Measurements from ENCODE around the gene RNU1-1.
"Not testable (repeated sequence)": the region's sequence is repeated elsewhere in the genome, so short reads cannot be mapped to it uniquely, and the experiment has no call there.

RNU1-1 gene

DNA sequence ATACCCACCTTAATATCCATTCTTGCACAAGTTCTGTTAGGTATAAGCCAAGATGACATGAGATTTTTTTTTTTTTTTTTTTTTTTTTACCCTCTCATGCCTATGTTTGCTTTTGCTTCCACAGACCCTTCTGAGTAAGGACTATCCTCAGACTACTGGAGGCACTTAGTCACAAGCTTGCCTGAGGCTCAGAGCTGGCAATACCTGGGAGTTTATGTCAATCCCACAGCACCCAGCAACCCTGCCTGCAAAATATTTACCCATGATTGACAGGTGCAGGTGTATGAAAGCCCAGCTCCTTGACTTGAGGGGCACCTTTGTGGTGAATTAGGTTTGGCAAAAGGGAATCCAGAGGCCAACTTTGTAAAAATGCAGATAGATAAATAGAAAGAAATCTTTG lies 11.7 kb upstream of the RNU1-1 start:
- DNase-seq (ENCODE audit: low read depth in 2 of 3, low spot score in 1 of 3): not testable (repeated sequence)

DNA sequence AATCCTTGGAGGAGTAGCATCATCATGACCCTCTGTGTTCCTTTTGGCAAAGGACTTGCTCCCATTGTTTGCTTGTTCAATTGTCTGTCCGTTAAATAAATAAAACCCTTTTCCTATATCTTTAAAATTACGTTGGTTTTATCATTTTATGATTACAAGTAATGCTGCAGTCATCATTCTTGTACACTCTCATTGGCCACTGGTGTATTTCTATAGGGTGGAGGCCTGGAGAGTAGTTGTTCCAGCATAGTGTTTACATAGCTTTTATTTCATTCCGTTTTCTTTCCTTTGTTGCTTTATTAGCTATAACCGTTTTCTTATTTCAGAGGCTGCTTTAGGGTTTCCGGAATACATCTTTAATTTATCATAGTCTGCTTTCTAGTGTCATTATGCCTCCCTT lies 7.6 kb upstream of the RNU1-1 start:
- DNase-seq (ENCODE audit: low read depth in 2 of 3, low spot score in 1 of 3): not testable (repeated sequence)

DNA sequence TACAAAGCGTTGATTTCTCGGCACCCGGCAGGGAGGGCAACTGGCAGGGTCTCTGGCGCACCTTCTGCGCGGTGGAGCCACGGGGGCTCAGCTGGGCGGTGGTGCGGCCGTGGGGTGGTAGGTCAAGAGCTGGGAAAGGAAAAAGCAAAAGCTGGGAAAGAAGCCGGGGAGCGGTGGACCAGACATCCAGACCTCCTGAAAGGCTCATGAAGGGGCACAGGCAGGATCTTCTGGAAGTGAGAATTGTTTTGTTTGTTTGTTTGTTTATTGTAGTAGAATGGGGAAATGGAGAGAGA lies 7.2 kb upstream of the RNU1-1 start:
- no peak for DNase-seq (ENCODE audit: low read depth in 2 of 3, low spot score in 1 of 3)

DNA sequence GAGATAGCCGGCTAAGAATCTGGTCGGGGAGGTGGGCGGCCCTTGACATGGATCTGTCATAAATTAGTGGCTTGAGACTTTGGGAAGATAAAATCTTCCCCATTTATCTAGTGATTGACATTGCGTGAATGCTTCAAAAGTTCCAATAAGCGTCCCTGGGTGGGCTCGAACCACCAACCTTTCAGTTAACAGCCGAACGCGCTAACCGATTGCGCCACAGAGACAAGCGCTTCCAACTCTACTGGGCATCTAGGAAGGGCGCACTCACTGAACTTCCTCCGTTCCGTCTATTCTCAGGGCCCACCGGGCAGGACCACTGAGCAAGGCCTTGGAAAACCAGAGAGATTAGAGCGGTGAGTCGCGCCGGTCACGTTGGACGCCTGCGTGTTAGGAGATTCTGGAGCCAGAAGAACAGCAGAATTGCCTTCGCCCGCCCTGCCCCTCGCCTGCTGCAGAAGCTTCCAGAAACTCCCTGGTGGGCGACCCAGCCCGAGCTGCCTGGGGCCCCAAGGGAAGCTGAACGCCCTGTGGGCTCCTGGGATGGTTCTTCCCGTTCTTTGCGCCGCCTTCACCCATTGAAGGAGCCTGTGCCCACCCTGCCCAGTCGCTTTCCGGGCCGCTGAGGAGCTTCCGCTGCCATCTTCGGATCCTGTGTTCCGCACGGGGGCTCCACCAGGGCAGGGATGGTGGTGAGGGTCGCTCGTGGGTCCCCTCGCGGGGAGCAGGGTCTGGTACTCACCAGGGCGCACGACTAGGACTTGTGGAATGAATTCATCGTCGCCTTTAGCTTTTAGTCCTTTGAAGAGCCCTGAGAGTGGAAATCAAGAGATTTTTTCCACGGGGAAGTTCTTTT lies 6.6 kb upstream of the RNU1-1 start:
- DNase-seq (ENCODE audit: low read depth in 2 of 3, low spot score in 1 of 3): not testable (repeated sequence)

DNA sequence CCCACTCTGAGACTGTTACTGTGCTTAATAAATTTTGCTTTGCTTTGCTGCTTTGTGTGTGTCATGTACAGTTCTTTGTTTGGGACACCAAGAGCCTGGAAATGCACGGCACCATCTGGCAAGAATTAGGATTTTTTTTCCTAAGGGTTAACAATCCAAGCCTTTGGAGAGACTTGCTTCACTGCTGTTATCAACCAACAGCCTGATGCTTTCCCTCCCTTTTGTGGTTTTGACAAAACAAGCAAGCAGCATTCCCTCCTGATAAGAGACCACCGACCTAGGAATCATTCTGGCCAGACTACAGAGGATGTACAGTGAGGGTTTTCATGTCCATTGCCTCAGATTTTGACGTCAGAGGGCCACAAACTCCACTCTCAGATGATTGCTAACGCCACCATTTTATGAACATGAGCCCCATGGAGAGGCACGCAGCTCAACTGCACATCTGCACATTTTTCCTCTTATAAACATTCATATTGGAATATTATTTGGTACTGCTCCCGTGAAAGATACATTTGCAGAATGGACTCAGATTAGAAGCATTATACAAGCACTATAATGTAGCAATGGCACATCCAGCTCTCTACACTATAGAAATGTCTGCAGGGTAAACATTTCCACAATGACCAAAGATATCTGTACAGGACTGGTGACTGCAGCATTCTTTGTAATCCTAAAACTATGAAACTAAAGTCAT lies 5.3 kb upstream of the RNU1-1 start:
- not testable (repeated sequence) for DNase-seq (ENCODE audit: low read depth in 2 of 3, low spot score in 1 of 3)

DNA sequence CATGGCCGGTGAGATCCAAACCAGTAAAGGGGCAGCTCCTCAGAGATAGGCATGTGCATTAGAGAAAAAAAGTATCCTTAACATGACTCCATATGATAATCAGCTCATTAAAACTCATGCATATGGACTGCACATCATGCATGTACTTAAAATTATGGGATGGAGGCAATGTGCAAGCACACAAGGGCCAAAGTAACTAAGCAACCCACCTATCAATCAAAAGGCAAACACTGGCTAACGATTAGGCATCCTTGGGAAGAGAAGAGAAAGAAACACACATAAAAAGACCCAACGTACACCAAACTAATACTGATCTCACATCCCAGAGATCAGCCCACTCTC lies 4.8 kb upstream of the RNU1-1 start:
- not testable (repeated sequence) for DNase-seq (ENCODE audit: low read depth in 2 of 3, low spot score in 1 of 3)

DNA sequence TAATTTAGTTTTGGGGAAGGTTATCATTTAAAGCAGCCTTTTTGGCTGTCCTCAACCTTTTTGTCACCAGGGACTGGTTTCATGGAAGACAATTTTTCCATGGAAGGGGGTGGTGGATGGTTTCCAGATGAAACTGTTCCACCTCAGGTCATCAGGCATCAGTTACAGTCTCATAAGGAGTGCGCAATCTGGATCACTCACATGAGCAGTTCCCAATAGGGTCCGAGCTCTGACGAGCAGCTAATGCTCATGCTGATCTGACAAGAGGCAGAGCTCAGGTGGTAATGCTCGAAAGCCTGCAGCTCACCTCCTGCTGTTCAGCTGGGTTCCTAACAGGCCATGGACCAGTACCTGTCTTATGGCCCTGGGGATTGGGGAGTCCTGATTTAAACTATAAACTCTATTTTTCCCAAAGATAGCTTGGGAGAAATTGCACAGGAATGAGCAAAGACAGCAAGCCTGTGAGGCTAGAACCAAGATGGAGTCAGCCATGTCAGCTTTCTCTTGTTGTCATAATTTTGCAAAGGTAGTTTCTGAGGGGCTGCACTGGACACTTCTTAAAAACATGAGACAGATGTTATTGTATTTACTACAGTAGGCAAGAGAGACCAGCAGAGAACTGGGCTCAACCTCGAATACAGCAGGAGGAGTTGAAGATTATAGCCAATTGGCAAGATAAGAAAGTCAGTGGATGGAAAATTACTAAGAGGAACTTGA lies 2.8 kb upstream of the RNU1-1 start:
- not testable (repeated sequence) for DNase-seq (ENCODE audit: low read depth in 2 of 3, low spot score in 1 of 3)

DNA sequence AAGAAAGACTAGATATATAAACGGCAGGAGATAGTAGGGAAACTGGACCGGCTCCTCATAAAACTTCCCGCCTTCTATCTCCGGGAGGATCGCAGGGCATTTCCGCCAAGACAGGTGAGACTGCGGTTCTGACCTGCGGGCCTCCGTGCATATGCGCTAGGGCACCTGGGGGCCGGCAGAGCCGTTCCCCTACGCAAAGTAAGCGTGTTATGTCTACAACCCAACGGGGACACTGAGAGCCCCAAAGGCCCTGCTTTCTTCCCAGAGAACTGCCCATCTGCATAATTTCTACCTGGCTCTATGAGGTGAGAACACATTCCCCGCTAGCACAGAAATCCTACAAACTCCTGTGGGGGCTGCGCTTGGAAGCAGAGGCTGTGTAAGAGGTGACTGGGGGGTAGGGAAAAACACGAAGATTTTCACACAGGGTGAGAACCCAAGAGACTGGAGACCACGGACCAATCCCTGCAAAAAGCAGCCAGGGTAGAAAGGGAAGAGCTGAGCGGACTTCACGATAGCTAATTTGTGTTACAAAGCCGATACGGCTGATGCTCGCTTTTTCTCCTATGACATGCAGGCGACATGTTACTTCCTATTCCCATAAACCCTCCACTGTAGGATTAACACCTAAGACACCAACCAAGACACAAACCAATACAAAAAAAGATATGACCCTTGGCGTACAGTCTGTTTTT lies 526 bp downstream of the RNU1-1 start:
- peak; percentile 59 to 80 (median 60) for DNase-seq (ENCODE audit: low read depth in 2 of 3, low spot score in 1 of 3)

DNA sequence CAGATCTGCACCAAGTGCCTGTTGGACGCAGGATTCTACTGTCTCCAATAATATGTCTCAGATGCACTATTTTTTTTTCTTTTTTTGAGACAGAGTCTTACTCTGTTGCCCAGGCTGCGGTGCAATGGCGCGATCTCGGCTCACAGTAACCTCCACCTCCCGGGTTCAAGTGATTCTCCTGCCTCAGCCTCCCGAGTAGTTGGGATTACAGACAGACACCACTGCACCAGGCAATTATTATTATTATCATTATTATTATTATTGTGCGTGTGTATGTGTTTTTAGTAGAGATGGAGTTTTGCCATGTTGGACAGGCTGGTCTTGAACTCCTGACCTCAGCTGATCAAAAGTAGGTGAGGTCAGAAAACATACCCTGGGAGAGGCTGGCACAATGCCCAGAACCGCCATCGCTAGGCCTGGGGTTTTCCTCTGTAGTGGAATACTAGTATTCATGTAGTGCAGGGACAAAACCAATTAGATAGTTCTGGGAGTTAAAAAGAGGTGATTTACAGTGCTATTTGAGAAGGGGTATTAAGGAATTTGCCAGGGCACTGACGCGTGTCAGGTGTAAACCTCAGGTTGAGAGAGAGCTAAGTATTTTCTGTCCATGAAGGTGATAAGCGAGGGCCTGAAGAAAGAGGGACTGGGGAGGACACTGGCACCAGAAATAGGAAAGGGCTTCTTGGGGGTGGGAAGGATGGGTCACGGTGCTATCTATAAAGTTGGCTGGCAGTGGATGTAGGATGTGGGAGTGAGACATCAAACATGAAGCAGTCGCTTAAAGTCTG lies 1.3 kb downstream of the RNU1-1 start:
- not testable (repeated sequence) for DNase-seq (ENCODE audit: low read depth in 2 of 3, low spot score in 1 of 3)

DNA sequence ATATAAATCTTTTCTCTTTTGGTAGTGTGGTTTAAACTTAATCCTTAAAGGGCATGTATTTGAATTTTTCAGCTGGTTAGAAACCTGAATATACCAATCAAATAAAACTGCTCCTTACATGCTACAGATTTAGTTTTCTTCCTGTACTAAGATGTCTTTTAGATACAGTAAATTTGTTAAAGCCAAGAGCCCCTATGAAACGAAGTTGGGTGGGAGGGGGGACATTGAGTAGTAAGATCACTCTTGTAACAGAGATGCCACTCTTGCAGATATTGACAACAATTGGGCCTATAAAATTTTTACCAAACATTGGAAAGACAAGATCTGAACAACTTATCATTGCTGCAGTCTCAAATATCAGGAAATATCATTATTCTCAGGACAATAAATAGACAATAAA lies 2.2 kb downstream of the RNU1-1 start:
- DNase-seq (ENCODE audit: low read depth in 2 of 3, low spot score in 1 of 3): not testable (repeated sequence)

DNA sequence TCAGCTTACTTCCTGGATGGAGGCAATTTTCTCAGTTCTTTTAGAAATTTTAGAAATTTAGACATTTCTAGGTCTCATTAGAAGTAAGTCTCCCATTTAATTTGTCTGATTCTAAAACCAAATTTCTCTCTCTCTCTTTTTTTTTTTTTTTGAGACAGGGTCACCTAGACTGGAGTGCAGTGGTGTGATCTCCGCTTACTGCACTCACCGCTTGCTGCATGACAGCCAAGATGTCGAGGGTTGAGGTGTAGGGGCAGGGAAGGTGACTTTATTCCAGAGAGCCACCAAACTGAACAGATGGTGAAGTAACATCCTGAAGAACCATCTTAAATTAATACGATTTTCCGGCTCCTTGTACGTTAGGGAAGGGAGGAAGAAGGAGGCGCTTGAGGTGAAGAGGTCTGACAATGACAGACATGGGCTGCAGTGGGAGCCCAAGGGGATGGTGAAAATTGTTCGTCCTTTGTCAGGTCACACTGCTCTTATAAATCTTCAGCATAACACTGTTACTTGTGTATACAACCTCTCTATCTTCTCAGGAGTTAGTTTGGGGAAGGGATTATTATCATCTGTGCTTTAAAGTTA lies 5.1 kb downstream of the RNU1-1 start:
- peak in 1 of 3 donors; percentile 20 for DNase-seq (ENCODE audit: low read depth in 2 of 3, low spot score in 1 of 3)

DNA sequence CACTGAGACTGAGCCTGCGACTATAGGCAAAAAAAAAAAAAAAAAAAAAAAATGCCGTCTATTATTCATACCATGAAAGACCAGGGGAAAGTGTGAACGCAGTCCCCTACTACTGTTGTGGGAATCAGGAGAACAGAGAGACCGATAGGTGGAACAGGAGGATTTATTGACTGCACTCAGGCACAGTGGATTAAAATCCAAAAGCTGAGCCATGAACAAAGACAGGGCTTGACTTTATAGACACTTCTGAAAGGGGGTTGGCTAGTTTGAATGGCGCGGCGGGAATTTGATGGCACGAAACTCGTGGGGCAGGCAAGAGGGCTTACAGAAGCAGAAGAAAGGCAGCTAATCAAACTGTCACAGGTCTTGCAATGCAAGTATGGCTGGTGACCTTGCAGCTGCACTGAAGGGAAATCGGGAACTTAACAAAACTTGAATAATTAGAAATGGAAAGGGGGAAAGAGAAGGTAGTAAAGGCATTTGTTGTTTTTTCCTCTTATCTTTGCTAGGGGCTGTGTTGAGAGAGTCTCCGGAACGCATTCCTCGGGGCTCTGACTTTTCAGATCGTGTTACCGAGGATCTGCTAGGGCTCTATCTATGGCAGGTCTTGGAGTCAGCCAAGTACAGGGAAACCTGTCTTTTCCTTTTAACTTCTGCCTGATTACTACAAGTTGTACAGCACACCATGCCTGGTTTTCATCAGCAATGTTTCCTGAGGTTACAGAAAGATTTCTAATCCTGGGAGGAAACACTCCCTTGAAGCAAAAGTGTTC lies 7.5 kb downstream of the RNU1-1 start:
- not testable (repeated sequence) for DNase-seq (ENCODE audit: low read depth in 2 of 3, low spot score in 1 of 3)

DNA sequence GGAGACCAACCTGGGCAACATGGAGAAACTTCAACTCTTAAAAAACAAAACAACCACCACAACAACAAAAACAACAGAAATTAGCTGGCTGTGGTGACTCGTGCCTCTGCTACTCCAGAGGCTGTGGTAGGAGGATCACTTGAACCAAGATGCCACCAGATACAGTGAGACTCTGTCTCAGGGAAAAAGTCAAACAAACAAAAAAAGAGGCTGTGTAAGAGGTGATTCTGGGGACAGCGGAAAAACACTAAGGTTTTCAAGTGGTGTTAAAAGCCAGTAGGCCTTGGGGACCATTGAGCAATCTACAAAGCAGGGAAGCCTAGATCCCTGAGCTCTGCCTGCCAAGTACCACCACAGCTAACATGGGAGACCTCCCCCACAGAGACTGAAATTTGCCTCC lies 8.2 kb downstream of the RNU1-1 start:
- DNase-seq (ENCODE audit: low read depth in 2 of 3, low spot score in 1 of 3): not testable (repeated sequence)

DNA sequence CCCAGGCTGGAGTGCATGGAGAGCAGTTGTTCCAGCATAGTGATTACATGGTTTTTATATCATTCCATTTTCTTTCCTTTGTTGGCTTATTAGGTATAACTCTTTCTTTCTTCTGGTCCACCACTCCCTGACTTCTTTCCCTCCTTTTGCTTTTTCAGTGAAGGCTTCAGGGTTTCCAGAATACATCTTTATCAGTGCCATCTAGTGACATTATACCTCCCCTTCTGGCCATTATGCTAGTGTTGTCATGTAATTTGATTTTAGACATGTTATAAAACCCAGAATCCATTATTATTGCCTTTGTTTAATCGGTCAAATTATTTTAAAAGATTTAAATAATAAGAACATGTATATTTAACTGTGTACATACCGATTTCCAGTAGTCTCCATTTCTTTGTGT lies 10.6 kb downstream of the RNU1-1 start:
- no peak for DNase-seq (ENCODE audit: low read depth in 2 of 3, low spot score in 1 of 3)

DNA sequence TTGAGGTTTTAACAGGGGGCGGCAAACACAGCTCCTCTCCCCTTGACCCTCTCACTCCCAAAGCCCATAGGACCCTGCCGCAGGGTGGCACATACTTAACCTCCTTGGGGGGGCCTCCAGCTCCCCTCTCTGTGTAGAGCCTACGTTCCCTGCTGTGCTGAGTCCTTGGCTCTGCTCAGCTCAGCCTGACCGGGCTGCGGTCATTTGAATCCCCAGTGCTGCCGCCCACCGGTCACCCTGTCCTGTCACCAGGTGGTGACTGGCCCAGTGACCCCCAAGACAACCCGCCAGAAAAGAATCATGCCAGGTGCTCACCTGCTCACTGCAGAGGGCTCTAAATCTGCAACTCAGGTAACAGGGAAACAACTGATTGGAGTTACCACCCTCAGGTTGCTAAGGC lies 12.6 kb downstream of the RNU1-1 start:
- not testable (repeated sequence) for DNase-seq (ENCODE audit: low read depth in 2 of 3, low spot score in 1 of 3)

DNA sequence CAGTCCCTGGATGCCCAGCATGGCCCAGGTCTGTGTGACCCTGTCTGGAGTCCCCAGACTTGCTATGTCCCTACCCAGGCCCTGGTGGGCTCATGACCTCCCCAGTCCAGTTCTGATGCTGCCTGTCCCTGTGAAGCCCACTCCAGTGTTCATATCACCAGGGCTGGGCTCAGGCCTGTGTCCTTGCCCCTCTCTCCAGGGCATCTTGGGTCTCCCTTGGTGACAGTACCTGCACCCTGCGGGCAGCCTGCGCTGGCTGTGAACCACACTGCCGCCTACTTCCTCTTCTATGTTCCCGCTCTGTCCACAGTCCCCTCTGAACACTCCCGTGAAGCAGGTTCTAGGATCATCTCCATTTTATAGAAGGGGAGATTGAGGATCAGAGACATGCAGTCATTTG lies 13.1 kb downstream of the RNU1-1 start:
- DNase-seq (ENCODE audit: low read depth in 2 of 3, low spot score in 1 of 3): not testable (repeated sequence)

DNA sequence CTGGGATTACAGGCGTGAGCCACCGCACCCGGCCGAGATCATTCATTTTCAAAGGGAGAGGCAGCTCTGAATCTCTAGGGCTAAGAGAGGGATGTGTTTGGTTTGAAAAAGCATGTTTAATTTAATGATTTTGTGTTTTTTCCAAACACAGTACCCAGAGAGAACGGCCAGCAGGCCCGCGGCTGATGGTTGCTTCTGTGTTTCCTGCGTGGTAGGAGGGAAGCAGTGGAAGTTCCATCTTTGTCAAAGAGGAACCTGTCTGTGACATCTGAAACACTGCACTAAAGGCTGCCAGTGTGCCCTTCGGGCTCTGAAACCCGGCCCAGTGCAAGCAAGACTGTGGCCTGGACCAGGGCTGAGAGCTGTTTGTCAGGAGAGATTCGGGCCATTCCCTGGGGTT lies 13.6 kb downstream of the RNU1-1 start:
- not testable (repeated sequence) for DNase-seq (ENCODE audit: low read depth in 2 of 3, low spot score in 1 of 3)

DNA sequence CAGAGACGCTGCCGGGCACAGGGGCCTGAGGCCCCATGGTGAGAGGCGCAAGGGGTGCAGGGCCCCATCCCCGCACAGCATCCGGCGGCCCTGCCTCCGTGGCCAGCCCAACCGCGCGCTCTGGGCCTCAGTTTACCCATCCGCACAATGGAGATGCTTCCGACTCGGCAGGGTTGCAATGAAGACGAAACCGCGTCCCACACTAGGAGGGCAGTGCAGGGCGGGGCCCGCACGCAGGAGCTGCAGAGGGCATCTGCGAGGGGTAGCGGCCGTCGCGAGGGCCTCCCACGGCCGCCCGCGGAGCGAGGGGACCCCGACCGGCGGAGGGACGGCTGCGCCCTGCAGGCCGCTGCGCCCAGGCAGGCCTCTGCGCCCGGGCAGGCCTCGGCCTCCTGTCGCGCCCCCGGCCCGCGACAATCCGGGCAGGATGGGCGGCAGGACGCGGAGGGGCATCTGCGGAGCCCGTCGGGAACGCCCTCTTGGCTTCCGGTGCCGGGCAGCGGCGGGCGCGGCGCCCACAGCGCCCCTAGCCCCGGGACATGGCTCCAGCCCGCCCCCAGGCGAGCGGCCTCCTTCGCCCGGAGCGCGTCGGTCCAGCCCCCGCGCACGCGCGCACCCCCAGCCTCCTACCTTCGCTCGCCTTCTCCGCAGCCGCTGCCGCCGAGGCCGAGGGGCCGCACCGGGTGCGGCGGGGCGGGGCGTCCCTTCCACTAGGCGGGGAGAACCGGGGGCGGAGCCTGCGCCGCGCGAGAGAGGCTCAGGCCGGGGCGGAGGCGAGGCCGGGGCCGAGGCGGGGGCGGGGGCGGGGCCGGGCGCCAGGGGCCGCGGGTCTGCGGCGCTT lies 15.3 kb downstream of the RNU1-1 start:
- peak; percentile 68 to 83 (median 70) for DNase-seq (ENCODE audit: low read depth in 2 of 3, low spot score in 1 of 3)

DNA sequence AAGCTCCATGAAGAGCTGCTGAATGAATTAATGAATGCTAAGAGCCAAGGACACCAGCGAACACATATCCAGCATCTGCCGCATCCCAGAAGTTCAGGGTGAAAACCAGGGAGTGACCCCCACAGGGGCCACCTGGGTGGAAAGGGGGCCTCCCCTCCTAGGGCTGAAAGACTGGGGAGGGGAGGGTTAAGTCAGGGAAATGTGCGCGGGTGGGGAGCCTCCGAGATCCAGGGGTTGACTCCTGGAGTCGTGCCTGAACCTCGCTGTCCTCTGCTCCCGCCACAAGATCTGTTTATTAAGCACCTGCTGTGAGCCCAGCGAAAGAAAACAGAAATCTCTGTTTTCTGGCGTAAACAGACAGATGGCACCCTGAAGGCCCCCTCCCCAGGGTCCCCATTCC lies 16.0 kb downstream of the RNU1-1 start:
- not testable (repeated sequence) for DNase-seq (ENCODE audit: low read depth in 2 of 3, low spot score in 1 of 3)
